NCI-H2029 (cell line): ENCODE results near the gene MED27.
A peak's percentile ranks its signal among the peaks of the same experiment; 100 is the strongest.

Experiments used
- DNase-seq: peaks from one replicate; lab custom pipeline; 2025; lab: John Stamatoyannopoulos, UW

MED27 gene, protein sequence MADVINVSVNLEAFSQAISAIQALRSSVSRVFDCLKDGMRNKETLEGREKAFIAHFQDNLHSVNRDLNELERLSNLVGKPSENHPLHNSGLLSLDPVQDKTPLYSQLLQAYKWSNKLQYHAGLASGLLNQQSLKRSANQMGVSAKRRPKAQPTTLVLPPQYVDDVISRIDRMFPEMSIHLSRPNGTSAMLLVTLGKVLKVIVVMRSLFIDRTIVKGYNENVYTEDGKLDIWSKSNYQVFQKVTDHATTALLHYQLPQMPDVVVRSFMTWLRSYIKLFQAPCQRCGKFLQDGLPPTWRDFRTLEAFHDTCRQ

GRCh38 chr9:132079391-132080091, at the start of gene MED27:
MED27 (minus strand) TSS chr9:132079867; CDS start chr9:132079844, 23 bp downstream.
- DNase-seq, result peak; percentile 94

GRCh38 chr9:132127888-132128534, 48.3 kb upstream of the MED27 start:
- no peak for DNase-seq

GRCh38 chr9:132126680-132127236, 47.1 kb upstream of the MED27 start:
- no peak for DNase-seq

DNA sequence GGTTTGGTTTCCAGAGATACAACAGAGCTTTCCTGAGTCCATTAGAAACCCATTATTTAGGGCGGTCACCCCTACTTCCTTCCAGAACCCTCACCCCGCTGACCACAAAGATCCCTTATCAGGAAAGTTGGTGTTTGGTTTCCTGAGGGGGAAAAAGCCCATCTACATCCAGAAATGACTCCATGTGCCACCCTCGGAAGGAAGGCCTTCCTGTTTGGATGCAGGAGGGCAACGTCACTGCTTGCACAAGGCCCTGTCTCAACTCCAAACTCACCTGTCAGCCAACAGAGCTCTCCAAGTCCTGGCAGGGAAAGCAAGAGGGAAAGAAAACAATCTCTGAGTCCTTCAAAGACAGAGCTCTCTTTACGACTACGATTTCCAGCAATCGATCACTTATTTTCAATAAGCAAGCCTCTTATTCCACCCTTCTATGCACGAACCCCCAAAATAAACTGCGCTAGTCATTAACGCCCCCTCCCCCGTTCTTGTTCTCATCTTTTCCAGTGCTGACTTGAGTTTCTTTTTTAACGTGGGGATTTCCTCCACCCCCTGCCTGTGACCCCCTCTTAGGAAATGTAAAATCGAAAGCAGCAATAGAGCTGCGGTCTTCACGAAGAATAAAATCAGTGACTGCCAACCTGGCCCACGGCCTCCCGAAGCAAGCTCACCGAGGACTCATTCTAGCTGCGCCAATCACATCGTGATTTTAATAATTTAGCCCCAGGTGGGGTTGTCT, 46.4 kb upstream of the MED27 start:
- DNase-seq, result peak; percentile 67

DNA sequence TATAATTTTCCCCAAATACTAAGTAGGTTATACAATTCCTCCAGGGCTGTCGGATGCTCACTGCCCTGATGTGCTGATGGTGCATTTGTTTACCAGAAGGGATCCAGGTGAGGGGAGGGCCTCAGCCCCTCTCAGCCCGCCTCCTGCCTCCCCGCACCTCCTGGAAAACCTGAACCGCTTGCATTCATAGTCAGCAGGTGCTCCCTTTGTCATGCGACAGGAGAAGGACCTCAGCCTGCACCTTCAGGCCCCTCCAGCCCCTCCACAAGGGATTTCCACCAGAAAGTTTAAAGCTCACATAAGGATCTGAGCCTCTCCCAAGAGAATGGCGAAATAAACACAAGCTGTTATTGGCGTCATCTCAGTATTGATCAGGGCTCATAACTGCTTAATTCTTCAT, 45.7 kb upstream of the MED27 start:
- DNase-seq, result no peak

DNA sequence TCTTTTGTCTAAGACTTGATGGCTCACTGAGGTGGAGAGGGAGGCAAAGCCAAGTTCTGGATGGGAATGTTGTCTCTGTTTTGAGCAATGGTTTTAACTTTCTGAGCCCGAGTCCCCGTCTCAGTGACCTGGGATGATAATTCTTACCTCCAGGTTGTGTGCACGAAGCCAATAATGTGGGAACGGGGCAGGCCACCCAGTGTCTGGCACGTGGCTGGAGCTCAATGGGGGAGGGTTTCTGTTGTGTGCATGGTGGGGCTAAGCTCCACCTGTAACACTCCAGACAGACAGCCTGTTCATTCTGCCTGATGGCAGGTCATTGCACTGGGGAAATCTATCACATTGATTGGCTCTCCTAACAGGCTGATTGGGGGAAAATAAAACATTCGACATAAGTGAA, 45.1 kb upstream of the MED27 start:
- DNase-seq, result no peak

DNA sequence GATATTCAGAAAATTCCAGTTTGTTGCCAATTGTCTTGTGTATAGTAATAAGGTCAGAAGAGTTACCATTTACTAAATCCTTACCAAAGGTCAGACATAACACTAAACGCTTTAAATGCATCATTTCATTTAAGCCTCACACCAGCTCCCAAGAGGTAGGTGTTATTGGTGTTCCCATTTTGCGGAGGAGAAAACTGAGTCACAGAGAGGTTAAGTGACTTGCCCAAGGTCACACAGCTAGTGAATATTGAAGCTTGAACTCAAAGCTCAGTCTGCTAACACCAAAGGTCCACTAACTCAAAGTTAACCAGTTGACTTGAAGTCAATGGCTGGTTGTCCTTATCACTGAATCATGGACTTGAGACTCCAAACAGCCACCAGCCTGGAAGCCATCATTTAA, 41.4 kb upstream of the MED27 start:
- DNase-seq, result no peak

DNA sequence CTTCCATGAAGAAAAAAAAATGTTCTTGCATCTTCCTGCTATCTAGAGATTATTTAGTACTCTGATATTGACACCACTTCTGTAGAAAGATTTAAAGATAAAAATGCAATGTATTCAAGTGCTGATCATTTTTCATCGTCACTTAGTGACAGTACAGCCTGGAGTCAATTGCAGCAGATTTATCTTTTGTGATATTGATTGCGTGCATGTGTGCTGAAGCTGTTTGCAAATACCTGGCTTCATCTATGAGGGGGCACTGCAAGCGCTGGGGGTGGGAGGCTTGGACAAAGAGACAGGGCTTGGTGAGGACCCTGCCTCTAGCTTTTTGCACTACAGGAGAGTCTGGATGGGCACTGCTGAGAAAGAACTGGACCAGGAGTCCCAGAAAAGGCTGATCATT, 38.0 kb upstream of the MED27 start:
- DNase-seq, result no peak

DNA sequence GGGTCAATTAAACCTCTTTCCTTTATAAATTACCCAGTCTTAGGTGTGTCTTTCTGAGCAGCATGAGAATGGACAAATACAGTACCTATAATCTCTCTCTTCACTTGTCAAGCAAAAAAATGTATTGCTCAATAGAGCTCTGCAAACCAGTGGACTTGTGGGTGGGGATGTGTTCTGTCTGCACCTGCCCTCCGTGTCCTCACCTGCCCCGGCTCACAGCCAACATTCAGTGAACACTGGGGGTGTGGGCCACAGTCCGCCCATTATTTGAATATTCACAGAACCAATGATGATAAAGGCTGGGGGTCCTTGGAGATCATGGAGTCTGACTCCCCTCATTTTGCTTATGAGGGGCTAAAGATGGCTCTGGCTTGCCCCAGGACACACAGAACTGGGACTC, 36.9 kb upstream of the MED27 start:
- no peak for DNase-seq

DNA sequence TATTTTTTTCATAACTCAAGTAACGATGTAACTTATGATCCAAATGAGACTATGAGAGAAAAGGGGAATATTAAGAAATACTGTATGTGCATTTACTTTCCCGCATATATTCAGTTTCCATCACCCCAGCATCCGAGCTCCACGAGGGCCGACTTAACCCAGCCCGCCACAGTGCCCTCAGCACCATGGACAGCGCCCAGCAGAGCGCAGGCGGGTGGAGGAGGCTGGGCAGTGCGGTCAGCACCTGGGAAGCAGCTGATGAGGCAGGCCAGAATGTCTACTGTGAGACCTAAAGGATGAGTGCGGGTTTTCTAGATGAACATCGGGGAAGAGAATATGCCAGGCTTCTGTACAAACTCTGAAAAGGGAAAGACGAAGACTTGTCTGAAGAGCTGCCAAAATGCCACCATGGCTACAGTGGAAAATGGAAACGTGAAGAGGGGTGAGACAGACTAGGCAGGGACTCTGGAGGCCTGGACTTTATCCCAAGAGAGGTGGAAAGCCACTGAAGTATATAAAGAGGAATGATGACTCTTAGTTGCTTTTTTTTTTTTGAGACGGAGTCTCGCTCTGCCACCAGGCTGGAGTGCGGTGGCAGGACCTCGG, 34.5 kb upstream of the MED27 start:
- no peak for DNase-seq

GRCh38 chr9:132109291-132109690, 29.6 kb upstream of the MED27 start:
- DNase-seq, result no peak

DNA sequence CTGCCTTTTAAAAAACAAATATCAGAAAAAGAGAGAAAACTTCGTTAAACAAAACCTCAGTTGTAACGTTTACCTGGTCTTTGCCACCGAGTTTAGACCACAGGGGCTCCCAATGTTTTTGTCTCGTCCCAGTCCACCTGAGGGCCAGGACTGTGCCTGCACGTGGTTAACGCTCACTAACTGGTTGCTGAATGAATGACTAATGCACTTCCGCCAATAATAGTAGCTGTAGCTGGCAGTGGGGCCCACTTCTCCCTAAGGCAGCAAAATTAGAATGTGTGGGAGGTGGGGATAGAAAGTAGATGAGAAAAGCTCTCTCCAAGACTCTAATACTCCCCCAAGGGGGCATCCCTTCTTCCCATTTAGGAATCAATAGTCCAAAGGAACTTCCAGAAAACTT, 29.1 kb upstream of the MED27 start:
- DNase-seq, result no peak

DNA sequence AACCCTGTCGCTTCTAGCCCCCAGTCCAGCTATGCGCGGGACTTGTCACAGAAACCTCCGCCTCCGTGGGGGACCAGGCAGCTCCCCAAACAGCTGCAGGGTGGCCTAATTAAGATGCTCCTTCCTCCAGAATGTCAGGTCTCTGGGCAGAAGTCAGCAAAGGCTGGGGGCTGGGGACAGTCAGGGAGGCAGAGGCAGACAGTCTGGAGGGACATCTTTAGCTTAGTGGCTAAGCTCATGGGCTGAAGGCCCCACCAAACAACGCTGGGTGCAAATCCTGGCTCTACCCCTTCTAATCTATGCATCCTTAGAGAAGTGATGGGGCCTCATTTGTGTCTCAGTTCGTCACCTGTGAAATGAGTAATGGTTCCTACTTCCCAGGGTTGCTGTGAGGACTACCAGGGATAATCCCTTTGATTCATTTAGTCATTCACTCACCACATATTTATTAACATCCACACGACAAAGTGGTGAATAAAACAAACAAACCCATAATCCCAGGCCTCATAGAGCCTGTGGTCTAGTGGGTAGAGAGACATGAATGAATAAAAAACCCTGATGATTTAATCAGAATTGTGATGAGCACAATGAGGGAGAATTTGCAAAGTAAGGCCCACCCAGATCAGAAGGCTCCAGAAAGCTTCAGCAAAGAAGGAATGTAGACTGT, 20.2 kb upstream of the MED27 start:
- no peak for DNase-seq

- no peak for DNase-seq
These were observed 19.5 kb upstream of the MED27 start for GRCh38 chr9:132099167-132099566.

GRCh38 chr9:132094314-132094791, 14.7 kb upstream of the MED27 start:
- no peak for DNase-seq

- peak; percentile 44 for DNase-seq
These were observed 11.1 kb upstream of the MED27 start for GRCh38 chr9:132090771-132091170.

DNA sequence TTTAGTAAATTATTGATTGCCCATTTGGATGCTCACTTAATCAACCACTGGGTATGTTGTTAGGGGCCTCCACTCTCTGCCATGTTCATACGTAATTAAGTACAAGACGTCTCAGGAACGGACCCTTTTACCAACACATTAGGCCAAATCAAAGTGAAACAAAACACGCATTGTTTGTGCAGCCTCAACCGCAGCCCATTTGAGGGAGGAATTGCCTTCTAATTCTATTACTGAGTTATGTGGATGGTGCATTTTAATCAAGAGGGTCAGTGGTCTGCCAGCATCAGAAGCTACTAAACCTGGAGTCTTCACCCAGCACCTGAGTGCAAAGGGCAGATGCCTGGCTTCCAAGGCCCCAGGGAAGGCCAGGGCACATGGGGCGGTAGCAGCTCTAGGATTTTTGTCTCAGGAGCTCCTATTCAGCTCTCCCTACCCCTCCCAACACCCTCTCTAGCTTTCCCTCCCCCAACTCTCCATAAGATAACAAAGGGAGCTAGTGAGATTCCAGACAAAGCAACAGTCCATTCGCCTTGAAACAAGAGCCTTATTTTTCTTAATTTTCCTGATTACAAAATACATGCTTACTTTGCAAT, 7.9 kb upstream of the MED27 start:
- no peak for DNase-seq

- DNase-seq, result no peak
These were observed 2.5 kb upstream of the MED27 start for GRCh38 chr9:132082188-132082587.

GRCh38 chr9:132078699-132079356, 839 bp downstream of the MED27 start:
- peak; percentile 6 for DNase-seq
